ENCODE data around the gene ITGA3.

DNA sequence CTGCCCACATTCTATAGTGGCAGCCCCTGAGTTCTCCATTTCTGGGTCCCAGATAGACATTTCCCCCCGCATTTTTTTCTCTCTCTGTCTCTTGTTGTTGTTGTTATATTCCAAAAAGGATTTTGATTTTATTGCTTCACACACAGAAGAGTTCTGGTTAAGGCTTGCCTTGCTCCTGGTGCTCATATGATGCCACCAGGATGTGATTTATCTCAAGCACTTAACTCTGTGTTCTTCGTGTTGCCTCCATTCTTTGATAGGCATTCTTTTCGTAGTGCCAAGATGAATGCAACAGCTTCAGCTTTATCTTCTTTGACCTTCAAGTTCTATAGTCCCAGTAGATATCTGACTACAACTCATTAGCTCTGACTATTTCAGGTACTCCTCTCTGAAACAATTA is 9.1 kb downstream of the ITGA3 start:
- TF ChIP-seq, protein P1, sequence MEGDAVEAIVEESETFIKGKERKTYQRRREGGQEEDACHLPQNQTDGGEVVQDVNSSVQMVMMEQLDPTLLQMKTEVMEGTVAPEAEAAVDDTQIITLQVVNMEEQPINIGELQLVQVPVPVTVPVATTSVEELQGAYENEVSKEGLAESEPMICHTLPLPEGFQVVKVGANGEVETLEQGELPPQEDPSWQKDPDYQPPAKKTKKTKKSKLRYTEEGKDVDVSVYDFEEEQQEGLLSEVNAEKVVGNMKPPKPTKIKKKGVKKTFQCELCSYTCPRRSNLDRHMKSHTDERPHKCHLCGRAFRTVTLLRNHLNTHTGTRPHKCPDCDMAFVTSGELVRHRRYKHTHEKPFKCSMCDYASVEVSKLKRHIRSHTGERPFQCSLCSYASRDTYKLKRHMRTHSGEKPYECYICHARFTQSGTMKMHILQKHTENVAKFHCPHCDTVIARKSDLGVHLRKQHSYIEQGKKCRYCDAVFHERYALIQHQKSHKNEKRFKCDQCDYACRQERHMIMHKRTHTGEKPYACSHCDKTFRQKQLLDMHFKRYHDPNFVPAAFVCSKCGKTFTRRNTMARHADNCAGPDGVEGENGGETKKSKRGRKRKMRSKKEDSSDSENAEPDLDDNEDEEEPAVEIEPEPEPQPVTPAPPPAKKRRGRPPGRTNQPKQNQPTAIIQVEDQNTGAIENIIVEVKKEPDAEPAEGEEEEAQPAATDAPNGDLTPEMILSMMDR (IDR thresholded peaks at IDR 0.05) = no peak
- no peak for TF ChIP-seq POLR2A (IDR thresholded peaks at IDR 0.05)
